Measurements from ENCODE around the gene ADCK1. TPM values are rescaled to one million over a fixed set of nuclear protein-coding genes. Genes with fewer than 3 reads are reported as not detected.
"Not testable (repeated sequence)": the region's sequence is repeated elsewhere in the genome, so short reads cannot be mapped to it uniquely, and the experiment has no call there.

ADCK1 gene
- total and polyA plus RNA-seq, 8 donors = 2.9 to 9.9 (median 4.9) TPM

GRCh38 chr14:77761205-77761931, 38.5 kb upstream of the ADCK1 start:
- peak; percentile 45 for FAIRE-seq
- peak overlapping the region; percentile 81 to 92 (median 86) for H3K4me3 ChIP-seq
- peak in 1 of 6 donors; percentile 33 for DNase-seq
- H3K27ac ChIP-seq = peak overlapping the region; percentile 54 to 87 (median 78)
- ATAC-seq = peak; percentile 32 to 64 (median 44)
- H3K4me1 ChIP-seq = peaks cover 0 to 17% (median 12%) of the 10 kb centered on the region in 3 donors
- H3K36me3 ChIP-seq = no peaks in the 10 kb centered on the region
- intact Hi-C loops (cut with DNase I) = no loop called here
- 1 to 2% methylated on average over 24 of the region's 24 CpGs for WGBS, 2 donors
- TF ChIP-seq, protein P1, sequence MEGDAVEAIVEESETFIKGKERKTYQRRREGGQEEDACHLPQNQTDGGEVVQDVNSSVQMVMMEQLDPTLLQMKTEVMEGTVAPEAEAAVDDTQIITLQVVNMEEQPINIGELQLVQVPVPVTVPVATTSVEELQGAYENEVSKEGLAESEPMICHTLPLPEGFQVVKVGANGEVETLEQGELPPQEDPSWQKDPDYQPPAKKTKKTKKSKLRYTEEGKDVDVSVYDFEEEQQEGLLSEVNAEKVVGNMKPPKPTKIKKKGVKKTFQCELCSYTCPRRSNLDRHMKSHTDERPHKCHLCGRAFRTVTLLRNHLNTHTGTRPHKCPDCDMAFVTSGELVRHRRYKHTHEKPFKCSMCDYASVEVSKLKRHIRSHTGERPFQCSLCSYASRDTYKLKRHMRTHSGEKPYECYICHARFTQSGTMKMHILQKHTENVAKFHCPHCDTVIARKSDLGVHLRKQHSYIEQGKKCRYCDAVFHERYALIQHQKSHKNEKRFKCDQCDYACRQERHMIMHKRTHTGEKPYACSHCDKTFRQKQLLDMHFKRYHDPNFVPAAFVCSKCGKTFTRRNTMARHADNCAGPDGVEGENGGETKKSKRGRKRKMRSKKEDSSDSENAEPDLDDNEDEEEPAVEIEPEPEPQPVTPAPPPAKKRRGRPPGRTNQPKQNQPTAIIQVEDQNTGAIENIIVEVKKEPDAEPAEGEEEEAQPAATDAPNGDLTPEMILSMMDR (IDR thresholded peaks at IDR 0.05) = no peak
- H3K9me3 ChIP-seq = no peaks in the 10 kb centered on the region
- no peaks in the 10 kb centered on the region for H3K27me3 ChIP-seq

DNA sequence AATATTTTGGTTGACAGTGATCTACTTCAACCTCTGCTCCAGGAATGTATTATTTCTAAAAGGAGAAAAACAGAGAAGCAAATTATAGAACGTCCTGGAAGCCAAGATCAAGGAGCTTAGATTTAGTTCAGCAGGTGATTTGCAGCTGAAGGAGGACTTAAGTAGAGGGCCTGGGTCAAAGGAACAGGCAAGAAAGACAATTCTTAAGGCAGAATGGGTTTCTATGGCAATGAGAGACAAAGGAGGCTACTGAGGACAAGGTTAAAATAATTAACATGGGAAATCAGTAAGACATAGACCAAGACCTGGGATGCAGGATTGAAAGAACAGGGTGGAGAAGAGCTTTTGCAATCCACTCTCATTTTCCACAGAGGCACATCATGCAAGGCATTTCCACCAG, 36.6 kb upstream of the ADCK1 start:
- FAIRE-seq = no peak
- Histone ChIP-seq H3K4me3 (no peak overlapping the region), H3K36me3 (no peaks in the 10 kb centered on the region), H3K9me3 (no peaks in the 10 kb centered on the region), H3K4me1 (peaks cover 0 to 15% (median 12%) of the 10 kb centered on the region in 3 donors), H3K27ac (no peak overlapping the region), H3K27me3 (no peaks in the 10 kb centered on the region)
- intact Hi-C loops (cut with DNase I) = no loop called here
- DNase-seq = no peak
- ATAC-seq = no peak
- 50 to 60% methylated on average over 1 of the region's 1 CpG for WGBS, 2 donors
- TF ChIP-seq, protein P1 (IDR thresholded peaks at IDR 0.05) = no peak

GRCh38 chr14:77763978-77764377, 35.9 kb upstream of the ADCK1 start:
- Histone ChIP-seq H3K9me3 (no peaks in the 10 kb centered on the region), H3K4me1 (peaks cover 0 to 12% (median 9%) of the 10 kb centered on the region in 3 donors), H3K36me3 (no peaks in the 10 kb centered on the region), H3K27me3 (no peaks in the 10 kb centered on the region), H3K4me3 (no peak overlapping the region), H3K27ac (no peak overlapping the region)
- ATAC-seq (no peak), DNase-seq (no peak), FAIRE-seq (no peak)
- WGBS, 2 donors = 78 to 82% methylated on average over 3 of the region's 3 CpGs
- intact Hi-C loops (cut with DNase I) = no loop called here
- TF ChIP-seq, protein P1 (IDR thresholded peaks at IDR 0.05) = no peak

- WGBS, 2 donors = 71 to 75% methylated on average over 2 of the region's 2 CpGs
- H3K4me3 ChIP-seq; intact Hi-C loops (cut with DNase I); FAIRE-seq; H3K4me1 ChIP-seq; DNase-seq; H3K27me3 ChIP-seq; H3K9me3 ChIP-seq; H3K36me3 ChIP-seq: not testable (repeated sequence)
- peak in 1 of 4 donors; percentile 44 for ATAC-seq
- H3K27ac ChIP-seq = peak overlapping the region in 1 of 4 donors; percentile 23
Measured at GRCh38 chr14:77768442-77769069, 31.4 kb upstream of the ADCK1 start.

DNA sequence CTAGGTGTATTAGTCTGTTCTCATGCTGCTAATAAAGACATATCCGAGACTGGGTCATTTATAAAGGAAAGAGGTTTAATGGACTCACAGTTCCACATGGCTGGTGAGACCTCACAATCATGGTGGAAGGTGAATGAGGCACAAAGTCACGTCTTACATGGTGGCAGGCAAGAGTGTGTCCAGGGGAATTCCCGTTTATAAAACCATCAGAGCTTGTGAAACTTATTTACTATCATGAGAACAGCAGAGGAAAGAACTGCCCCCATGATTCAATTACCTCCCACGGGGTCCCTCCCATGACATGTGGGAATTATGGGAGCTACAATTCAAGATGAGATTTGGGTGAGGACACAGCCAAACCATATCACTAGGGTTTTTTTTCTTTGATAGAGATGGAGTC, 25.9 kb upstream of the ADCK1 start:
- intact Hi-C loops (cut with DNase I); H3K4me1 ChIP-seq; H3K27me3 ChIP-seq; DNase-seq; H3K36me3 ChIP-seq; H3K27ac ChIP-seq; H3K9me3 ChIP-seq; H3K4me3 ChIP-seq; ATAC-seq; FAIRE-seq: not testable (repeated sequence)
- WGBS, 2 donors = 64 to 84% methylated on average over 4 of the region's 4 CpGs

GRCh38 chr14:77782202-77782601, 17.7 kb upstream of the ADCK1 start:
- H3K27me3 ChIP-seq = no peaks in the 10 kb centered on the region
- no peaks in the 10 kb centered on the region for H3K36me3 ChIP-seq
- no peaks in the 10 kb centered on the region for H3K4me1 ChIP-seq
- H3K4me3 ChIP-seq = no peak overlapping the region
- ATAC-seq = no peak
- intact Hi-C loops (cut with DNase I) = no loop called here
- no peaks in the 10 kb centered on the region for H3K9me3 ChIP-seq
- TF ChIP-seq, protein P1 (IDR thresholded peaks at IDR 0.05) = no peak
- no peak for FAIRE-seq
- DNase-seq = no peak
- H3K27ac ChIP-seq = no peak overlapping the region
